Astrocyte of the spinal cord (primary cell): ENCODE results near the gene TBRG4.

Experiments
- DNase-seq: peaks from one replicate; pipeline ENCODE4 v3.0.0; 2011; ENCODE audit warnings: low read depth, low spot score
- H3K4me3 ChIP-seq: 2 replicates; pipeline ENCODE4 v1.5.1; 2011; ENCODE audit warnings: low read depth, mild to moderate bottlenecking, low read length, moderate library complexity
- in situ Hi-C: cut with HindIII; loops from 2 replicates; pipeline ENCODE4 v1.10.0; 2017; ENCODE audit warnings: low sequenced_read_pairs
- TF ChIP-seq, protein P1 (sequence below): IDR thresholded peaks from 2 replicates; pipeline ENCODE4 v1.5.1; 2012; ENCODE audit warnings: low read depth, mild to moderate bottlenecking, low read length, inconsistent platforms

The TBRG4 gene

DNA sequence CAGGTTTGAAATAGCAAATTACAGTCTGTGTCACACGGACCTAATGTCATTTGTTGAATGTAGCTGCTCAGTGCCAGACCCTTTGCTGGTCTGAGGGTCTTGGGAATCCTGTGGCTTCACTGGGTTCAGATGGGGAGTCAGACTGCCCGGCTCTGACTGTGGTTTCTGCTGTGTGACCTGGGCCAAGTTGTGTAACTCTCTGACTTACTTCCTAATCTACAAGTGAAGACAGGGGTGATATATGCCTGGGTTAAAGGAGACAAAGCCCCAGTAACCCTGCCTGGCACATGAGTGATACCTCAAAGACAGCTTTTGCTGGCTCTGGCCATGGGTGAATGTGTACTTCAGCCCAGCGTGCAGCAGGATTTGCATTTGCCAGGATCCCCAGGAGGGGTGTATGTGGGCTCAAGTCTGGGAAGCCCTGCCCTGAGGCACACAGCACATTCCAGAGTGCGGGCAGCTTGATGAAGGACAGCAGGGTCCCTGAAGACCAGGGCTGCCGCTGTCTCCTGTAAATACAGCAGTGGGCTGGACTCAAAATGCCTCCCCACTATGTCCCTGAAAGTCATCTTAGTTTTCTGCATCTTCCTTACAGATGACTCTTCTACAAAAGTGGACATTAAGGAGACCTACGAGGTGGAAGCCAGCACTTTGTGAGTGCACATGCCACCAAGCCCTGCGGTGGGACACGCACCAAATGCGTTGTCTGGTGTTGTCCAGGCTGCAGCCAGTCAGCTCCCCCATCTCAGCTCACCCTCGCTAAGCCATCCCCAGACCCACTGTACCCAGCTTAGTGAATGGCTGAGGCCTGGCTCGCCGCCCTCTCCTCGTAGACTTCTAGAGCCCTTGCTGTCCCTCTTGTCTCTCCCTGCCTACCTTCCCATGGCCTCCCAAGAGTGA, 39.1 kb downstream of the TBRG4 start:
- no peak for DNase-seq
- in situ Hi-C loops, result no loop called here
- TF ChIP-seq, protein P1, sequence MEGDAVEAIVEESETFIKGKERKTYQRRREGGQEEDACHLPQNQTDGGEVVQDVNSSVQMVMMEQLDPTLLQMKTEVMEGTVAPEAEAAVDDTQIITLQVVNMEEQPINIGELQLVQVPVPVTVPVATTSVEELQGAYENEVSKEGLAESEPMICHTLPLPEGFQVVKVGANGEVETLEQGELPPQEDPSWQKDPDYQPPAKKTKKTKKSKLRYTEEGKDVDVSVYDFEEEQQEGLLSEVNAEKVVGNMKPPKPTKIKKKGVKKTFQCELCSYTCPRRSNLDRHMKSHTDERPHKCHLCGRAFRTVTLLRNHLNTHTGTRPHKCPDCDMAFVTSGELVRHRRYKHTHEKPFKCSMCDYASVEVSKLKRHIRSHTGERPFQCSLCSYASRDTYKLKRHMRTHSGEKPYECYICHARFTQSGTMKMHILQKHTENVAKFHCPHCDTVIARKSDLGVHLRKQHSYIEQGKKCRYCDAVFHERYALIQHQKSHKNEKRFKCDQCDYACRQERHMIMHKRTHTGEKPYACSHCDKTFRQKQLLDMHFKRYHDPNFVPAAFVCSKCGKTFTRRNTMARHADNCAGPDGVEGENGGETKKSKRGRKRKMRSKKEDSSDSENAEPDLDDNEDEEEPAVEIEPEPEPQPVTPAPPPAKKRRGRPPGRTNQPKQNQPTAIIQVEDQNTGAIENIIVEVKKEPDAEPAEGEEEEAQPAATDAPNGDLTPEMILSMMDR, result no peak
- H3K4me3 ChIP-seq, result no peak overlapping the region

DNA sequence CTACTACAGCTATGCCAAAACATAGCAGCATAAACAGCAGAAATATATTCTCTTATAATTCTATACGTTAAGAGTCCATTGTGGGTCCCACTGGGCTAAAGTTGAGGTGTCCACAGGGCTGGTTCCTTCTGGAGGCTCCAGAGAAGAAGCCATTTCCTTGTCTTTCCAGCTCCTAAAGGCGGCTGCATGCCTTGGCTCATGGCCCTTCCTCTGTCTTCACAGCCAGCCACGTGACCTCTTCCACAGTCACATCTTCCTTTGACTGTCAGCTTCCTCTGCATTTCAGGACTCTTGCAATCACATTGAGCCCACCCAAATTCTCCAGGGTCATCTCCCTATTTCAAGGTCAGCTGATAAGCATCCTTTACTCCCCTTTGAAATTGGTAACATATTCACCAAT, 40.0 kb downstream of the TBRG4 start:
- in situ Hi-C loops, result no loop called here
- no peak overlapping the region for H3K4me3 ChIP-seq
- DNase-seq, result no peak
- TF ChIP-seq, protein P1, result no peak

DNA sequence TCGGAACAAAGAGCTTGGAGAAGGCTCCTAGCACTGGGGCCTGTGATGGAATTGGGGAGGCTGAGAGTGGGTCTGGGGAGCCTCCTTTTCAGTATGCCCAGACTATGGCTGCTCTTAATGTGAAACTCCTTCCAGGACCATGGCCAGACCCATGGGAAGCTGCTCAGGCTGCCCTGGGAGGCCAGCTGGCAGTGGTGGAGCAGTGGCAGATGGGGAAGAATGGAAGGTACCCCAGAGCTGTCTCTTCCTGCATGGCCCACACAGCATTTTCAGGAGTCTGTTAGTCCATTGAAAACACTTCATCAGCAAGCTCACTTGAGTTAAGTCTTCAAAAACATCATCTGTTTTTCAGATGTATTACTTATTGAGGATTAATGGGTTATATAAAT, 41.2 kb downstream of the TBRG4 start:
- TF ChIP-seq, protein P1, result no peak
- DNase-seq, result no peak
- in situ Hi-C loops, result no loop called here
- no peak overlapping the region for H3K4me3 ChIP-seq

DNA sequence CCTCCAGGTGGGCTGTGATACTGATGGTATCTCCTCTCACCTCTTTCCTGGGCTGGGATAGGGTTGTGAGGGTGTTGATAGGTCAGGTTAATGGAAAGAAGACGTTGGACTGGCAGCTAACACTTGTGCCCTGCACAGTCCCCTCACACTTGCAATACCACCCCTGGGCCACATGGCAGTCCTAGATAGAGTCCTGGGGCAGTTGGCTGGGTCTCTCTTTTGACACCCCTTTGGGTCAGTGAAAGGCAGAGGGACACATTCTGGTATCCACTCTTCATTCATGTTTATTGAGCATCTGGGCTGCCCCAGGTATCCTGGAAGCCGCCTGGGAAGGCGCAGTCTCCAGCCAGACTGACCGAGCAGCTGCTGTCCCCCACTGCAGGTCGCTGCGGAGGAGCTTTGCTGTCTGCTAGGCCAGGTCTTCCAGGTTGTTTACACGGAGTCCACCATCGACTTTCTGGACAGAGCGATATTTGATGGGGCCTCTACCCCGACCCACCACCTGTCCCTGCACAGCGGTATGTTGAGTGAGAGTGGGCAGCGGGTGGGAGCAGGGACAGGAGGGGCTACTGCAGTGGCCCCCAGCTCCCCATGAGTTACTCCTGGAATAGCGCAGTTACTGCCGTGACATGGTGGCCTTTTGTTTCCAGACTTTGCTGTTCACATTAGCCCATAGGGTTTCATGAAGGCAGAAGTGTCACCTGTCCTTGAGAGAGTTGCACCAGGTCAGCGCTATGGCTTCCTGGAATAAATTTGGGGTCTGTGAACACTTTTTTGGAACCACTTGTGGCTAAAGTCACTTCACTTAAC, 41.8 kb downstream of the TBRG4 start:
- H3K4me3 ChIP-seq, result no peak overlapping the region
- no peak for DNase-seq
- TF ChIP-seq, protein P1, result no peak
- in situ Hi-C loops, result no loop called here

DNA sequence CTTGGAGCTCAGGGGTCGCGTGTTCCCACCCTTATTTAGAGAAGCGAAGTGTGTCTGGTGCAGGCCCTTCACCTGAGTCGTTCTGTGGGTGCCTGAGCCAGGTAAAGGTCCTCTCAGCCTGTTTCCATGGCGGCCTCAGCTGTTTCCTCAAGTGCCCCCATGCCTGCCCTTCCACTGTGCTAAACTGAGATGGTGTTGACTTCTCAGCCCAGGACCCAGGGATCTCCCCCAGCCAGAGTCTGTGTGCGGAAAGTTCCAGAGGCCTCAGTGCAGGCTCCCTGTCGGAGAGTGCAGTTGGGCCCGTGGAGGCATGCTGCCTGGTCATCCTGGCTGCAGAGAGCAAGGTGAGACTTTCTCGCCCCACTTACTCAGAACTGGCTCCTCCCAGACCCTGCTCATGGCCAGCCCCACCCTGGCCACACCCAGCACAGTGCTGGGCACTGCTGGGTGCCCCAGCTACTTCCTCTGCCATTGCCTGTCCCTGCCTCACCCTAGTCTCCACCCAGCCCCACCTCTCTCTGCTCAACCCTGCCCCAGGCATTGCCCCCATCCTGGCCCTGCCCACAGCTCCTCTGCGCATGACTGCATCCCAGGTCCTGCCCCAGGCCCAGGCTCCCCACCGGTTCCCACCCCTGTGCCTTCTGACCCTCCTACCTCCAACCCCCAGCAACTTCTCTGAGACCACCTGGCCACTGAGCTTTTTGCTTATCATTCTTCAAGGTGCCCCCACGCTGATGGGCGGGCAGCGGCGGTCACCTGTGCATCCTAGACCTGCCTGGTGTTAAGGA, 43.1 kb downstream of the TBRG4 start:
- DNase-seq, result no peak

More for the DNA sequence above, 43.1 kb downstream of the TBRG4 start:
- H3K4me3 ChIP-seq, result no peak overlapping the region
- TF ChIP-seq, protein P1, result no peak
- in situ Hi-C loops, result no loop called here
